ENCODE results near the gene ARHGAP45. TPM values are rescaled to one million over a fixed set of nuclear protein-coding genes. Genes with fewer than 3 reads are reported as not detected.
A peak's percentile ranks its signal among the peaks of the same experiment; 100 is the strongest.

Gene ARHGAP45
- total and polyA plus RNA-seq, 2 of the 8 experiments (the other 6 are each of a cell fraction or from before 2014, with no cell fraction given): 31.4 to 41.8 TPM

DNA sequence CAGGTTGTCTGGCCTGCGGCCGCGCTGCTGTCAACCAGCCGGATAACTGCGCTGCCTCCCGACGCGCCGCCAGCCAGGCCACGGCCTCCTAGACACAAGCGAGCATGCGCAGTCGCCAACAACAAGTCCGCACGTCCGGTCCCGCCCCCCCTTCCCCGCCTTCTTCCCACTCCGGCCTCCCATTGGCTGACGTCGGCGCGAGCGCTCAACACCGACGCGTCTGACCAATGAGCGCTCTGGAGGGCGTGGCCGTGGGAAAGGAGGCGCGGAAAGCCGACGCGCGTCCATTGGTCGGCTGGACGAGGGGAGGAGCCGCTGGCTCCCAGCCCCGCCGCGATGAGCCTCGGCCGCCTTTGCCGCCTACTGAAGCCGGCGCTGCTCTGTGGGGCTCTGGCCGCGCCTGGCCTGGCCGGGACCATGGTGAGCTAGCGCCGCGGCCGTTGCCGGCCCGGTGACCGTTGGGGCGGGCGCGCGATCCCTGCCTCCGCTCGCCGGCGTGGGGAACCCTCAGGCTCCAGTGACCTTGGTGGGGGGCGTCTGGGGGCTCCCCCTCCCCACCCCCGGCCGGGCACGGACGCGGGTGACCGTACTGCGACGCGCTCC is 36.8 kb downstream of the ARHGAP45 start, which contains the start of gene GPX4 (continued):
- peak; percentile 51 for TF ChIP-seq NANOG (IDR thresholded peaks at IDR 0.05; ENCODE audit: insufficient read depth, low read depth, low read length, poor library complexity, severe bottlenecking)
- peak; percentile 90 for TF ChIP-seq POLR2AphosphoS5 (IDR thresholded peaks at IDR 0.05; ENCODE audit: low read depth, low read length)
- TF ChIP-seq POLR2A (IDR thresholded peaks at IDR 0.05; ENCODE audit: control extremely low read depth in 1 of 2, low read depth in 2 of 2, low read length in 2 of 2): peak; percentile 95 to 96
- no peak for TF ChIP-seq SP2 (IDR thresholded peaks at IDR 0.05; ENCODE audit: low read length)
- peak; percentile 94 for TF ChIP-seq TAF1 (IDR thresholded peaks at IDR 0.05; ENCODE audit: low read depth, low read length)
- peak; percentile 51; the same call in 1 of the 2 replicates for TF ChIP-seq CHD2 (IDR thresholded peaks at IDR 0.05; ENCODE audit: low read length)
- TF ChIP-seq SIRT6 (IDR thresholded peaks at IDR 0.05; ENCODE audit: low read length): no peak
- no peak for TF ChIP-seq TEAD4 (IDR thresholded peaks at IDR 0.05; ENCODE audit: low read depth, low read length)
- peak; percentile 80 for TF ChIP-seq BACH1 (IDR thresholded peaks at IDR 0.05; ENCODE audit: low read length)
- TF ChIP-seq NRF1 (IDR thresholded peaks at IDR 0.05; ENCODE audit: low read depth, low read length): peak; percentile 25; the same call in 1 of the 2 replicates
